Neuronal stem cell (in vitro differentiated cells): ENCODE measurements around the gene PRKN.

Experiments used
- DNase-seq: peaks from one replicate; pipeline ENCODE4 v3.0.0-alpha.2; 2013; ENCODE audit warnings: low spot score
- H2AFZ ChIP-seq: one replicate; pipeline ENCODE4 v1.6.1; 2013; ENCODE audit warnings: mild to moderate bottlenecking, low read length, inconsistent platforms
- H2AK5ac ChIP-seq: 2 replicates; pipeline ENCODE4 v1.6.1; 2013; ENCODE audit warnings: low read depth, mild to moderate bottlenecking, inconsistent platforms, low read length, moderate library complexity, mixed read lengths
- H2BK120ac ChIP-seq: 2 replicates; pipeline ENCODE4 v1.6.1; 2013; ENCODE audit warnings: low read depth, mild to moderate bottlenecking, inconsistent platforms, low read length, moderate library complexity, mixed read lengths
- H2BK12ac ChIP-seq: one replicate; pipeline ENCODE4 v1.6.1; 2013; ENCODE audit warnings: low read length, inconsistent platforms
- H2BK15ac ChIP-seq: 2 replicates; pipeline ENCODE4 v1.6.1; 2013; ENCODE audit warnings: mild to moderate bottlenecking, low read length, inconsistent platforms, mixed read lengths
- H2BK5ac ChIP-seq: one replicate; pipeline ENCODE4 v1.6.1; 2013; ENCODE audit warnings: inconsistent platforms, mild to moderate bottlenecking, low read length, moderate library complexity
- H3K14ac ChIP-seq: one replicate; pipeline ENCODE4 v1.6.1; 2013; ENCODE audit warnings: low read length, inconsistent platforms
- H3K18ac ChIP-seq: 2 replicates; pipeline ENCODE4 v1.6.1; 2013; ENCODE audit warnings: low read length, inconsistent platforms
- H3K23ac ChIP-seq: 2 replicates; pipeline ENCODE4 v1.6.1; 2013; ENCODE audit warnings: low read depth, mild to moderate bottlenecking, mixed read lengths, low read length, inconsistent platforms; ENCODE audit not compliant: poor library complexity
- H3K27ac ChIP-seq: replicated peaks from 3 replicates; pipeline ENCODE4 v1.5.1; 2013; ENCODE audit warnings: low read length, inconsistent platforms
- H3K27me3 ChIP-seq, 3 experiments: 2 replicates each; pipeline ENCODE4 v1.6.1; 2013; ENCODE audit warnings: low read length in 3 of 3, mild to moderate bottlenecking in 2 of 3, inconsistent platforms in 1 of 3, low read depth in 1 of 3, mixed read lengths in 1 of 3, moderate library complexity in 1 of 3; ENCODE audit not compliant: control insufficient read depth in 3 of 3, insufficient read depth in 3 of 3
- H3K36me3 ChIP-seq, 2 donors: replicated peaks in 1 of 2; 2 replicates each; pipeline ENCODE4 v1.6.1; 2013; ENCODE audit warnings: low read length in 2 of 2; ENCODE audit not compliant: control insufficient read depth in 2 of 2, insufficient read depth in 2 of 2
- H3K4ac ChIP-seq: 2 replicates; pipeline ENCODE4 v1.6.1; 2013; ENCODE audit warnings: inconsistent platforms, mild to moderate bottlenecking, low read length, moderate library complexity
- H3K4me1 ChIP-seq, 2 donors: 1 replicate in 1 of 2; 2 replicates in 1 of 2; pipeline ENCODE4 v1.6.1; 2013; ENCODE audit warnings: low read length in 2 of 2, low read depth in 1 of 2; ENCODE audit not compliant: control insufficient read depth in 2 of 2, insufficient read depth in 1 of 2
- H3K4me2 ChIP-seq: one replicate; pipeline ENCODE4 v1.6.1; 2013; ENCODE audit warnings: mild to moderate bottlenecking, low read length, inconsistent platforms; ENCODE audit not compliant: insufficient read depth, poor library complexity, severe bottlenecking
- H3K4me3 ChIP-seq, 2 donors: 2 replicates each; pipeline ENCODE4 v1.5.1; 2013; ENCODE audit warnings: low read length in 2 of 2, mild to moderate bottlenecking in 2 of 2, inconsistent platforms in 1 of 2, moderate library complexity in 1 of 2
- H3K79me1 ChIP-seq: one replicate; pipeline ENCODE4 v1.6.1; 2013; ENCODE audit warnings: low read depth, mild to moderate bottlenecking, inconsistent platforms, low read length, moderate library complexity
- H3K9ac ChIP-seq: one replicate; pipeline ENCODE4 v1.6.1; 2013; ENCODE audit warnings: mild to moderate bottlenecking, low read depth, low read length, inconsistent platforms; ENCODE audit not compliant: poor library complexity
- H3K9me3 ChIP-seq, 2 donors: replicated peaks in 1 of 2; 2 replicates each; pipeline versions ENCODE3 to v1.6.1; 2013; ENCODE audit warnings: low read length in 2 of 2, mild to moderate bottlenecking in 2 of 2, inconsistent platforms in 1 of 2, low read depth in 1 of 2, mixed read lengths in 1 of 2, moderate library complexity in 1 of 2; ENCODE audit not compliant: control insufficient read depth in 2 of 2, insufficient read depth in 1 of 2
- H4K8ac ChIP-seq: one replicate; pipeline ENCODE4 v1.6.1; 2013; ENCODE audit warnings: low read depth, mild to moderate bottlenecking, inconsistent platforms, low read length, moderate library complexity
- H4K91ac ChIP-seq: one replicate; pipeline ENCODE4 v1.6.1; 2013; ENCODE audit warnings: low read length, low read depth, mild to moderate bottlenecking, inconsistent platforms; ENCODE audit not compliant: poor library complexity
- WGBS, 2 donors: extraction: QIAGEN DNeasy Blood & Tissue Kit; methylation state at CpG; one replicate each; pipeline ENCODE4 v1.1.7; 2013; ENCODE audit warnings: missing lambda C conversion rate in 2 of 2, mixed read lengths in 1 of 2; ENCODE audit not compliant: insufficient read length in 2 of 2, insufficient replicate concordance in 1 of 2; ENCODE audit errors: extremely low coverage in 2 of 2; 5-methylcytosine and 5-hydroxymethylcytosine counted together

Gene PRKN

GRCh38 chr6:161409353-161409752 lies 1318.2 kb downstream of the PRKN start:
- Histone ChIP-seq H2AFZ (no peak overlapping the region), H3K36me3 (no peaks in the 10 kb centered on the region), H2BK15ac (no peak overlapping the region), H4K91ac (peak overlapping the region; percentile 74), H2BK5ac (no peak overlapping the region), H3K79me1 (no peaks in the 10 kb centered on the region), H2AK5ac (no peak overlapping the region), H3K14ac (no peak overlapping the region), H2BK120ac (no peak overlapping the region), H3K4me2 (no peak overlapping the region), H3K9me3 (peaks cover 7 to 11% of the 10 kb centered on the region in 2 donors), H4K8ac (no peak overlapping the region), H3K9ac (no peak overlapping the region), H3K4me3 (no peak overlapping the region), H3K4ac (no peak overlapping the region), H3K23ac (no peak overlapping the region), H3K27me3 (no peaks in the 10 kb centered on the region), H3K27ac (no peak overlapping the region), H3K4me1 (peaks cover 8 to 13% of the 10 kb centered on the region in 2 donors), H3K18ac (no peak overlapping the region), H2BK12ac (no peak overlapping the region)
- no CpG with 5 or more reads among the region's 7 CpGs for WGBS, 2 donors
- DNase-seq, result no peak

- Histone ChIP-seq H3K14ac (no peak overlapping the region), H2BK15ac (no peak overlapping the region), H2BK120ac (no peak overlapping the region), H3K27me3 (no peaks in the 10 kb centered on the region), H2BK12ac (no peak overlapping the region), H3K4me2 (no peak overlapping the region), H2AK5ac (no peak overlapping the region), H3K9ac (no peak overlapping the region), H3K23ac (no peak overlapping the region), H2BK5ac (no peak overlapping the region), H3K4ac (no peak overlapping the region), H3K4me1 (peaks cover 5 to 8% of the 10 kb centered on the region in 2 donors), H3K79me1 (no peaks in the 10 kb centered on the region), H3K4me3 (no peak overlapping the region), H4K8ac (no peak overlapping the region), H3K27ac (peak overlapping the region; percentile 77), H3K36me3 (no peaks in the 10 kb centered on the region), H2AFZ (no peak overlapping the region), H3K18ac (no peak overlapping the region), H4K91ac (no peak overlapping the region), H3K9me3 (peaks cover 15 to 16% of the 10 kb centered on the region in 2 donors)
- no peak for DNase-seq
- no CpG with 5 or more reads among the region's 8 CpGs for WGBS, 2 donors
Measured at GRCh38 chr6:161408041-161408440, 1319.5 kb downstream of the PRKN start.

- Histone ChIP-seq H2BK5ac (no peak overlapping the region), H3K23ac (no peak overlapping the region), H3K9ac (no peak overlapping the region), H3K79me1 (no peaks in the 10 kb centered on the region), H3K9me3 (peaks cover 15 to 16% of the 10 kb centered on the region in 2 donors), H2AK5ac (no peak overlapping the region), H3K27me3 (no peaks in the 10 kb centered on the region), H3K4me1 (peaks cover 5 to 8% of the 10 kb centered on the region in 2 donors), H3K14ac (no peak overlapping the region), H3K36me3 (no peaks in the 10 kb centered on the region), H2BK15ac (no peak overlapping the region), H3K4ac (no peak overlapping the region), H2BK12ac (no peak overlapping the region), H4K91ac (no peak overlapping the region), H3K27ac (peak overlapping the region; percentile 77), H2BK120ac (no peak overlapping the region), H4K8ac (no peak overlapping the region), H3K4me3 (no peak overlapping the region), H3K18ac (peak overlapping the region; percentile 46), H2AFZ (no peak overlapping the region), H3K4me2 (no peak overlapping the region)
- WGBS, 2 donors, result no CpG with 5 or more reads among the region's 4 CpGs
- DNase-seq, result no peak
Measured at GRCh38 chr6:161407581-161407980, 1320.0 kb downstream of the PRKN start.

- Histone ChIP-seq H3K4me1 (peaks cover 5 to 8% of the 10 kb centered on the region in 2 donors), H3K9me3 (peaks cover 13 to 15% of the 10 kb centered on the region in 2 donors), H3K18ac (no peak overlapping the region), H3K14ac (no peak overlapping the region), H2BK12ac (no peak overlapping the region), H3K36me3 (no peaks in the 10 kb centered on the region), H2BK120ac (no peak overlapping the region), H3K27me3 (no peaks in the 10 kb centered on the region), H3K9ac (no peak overlapping the region), H2BK5ac (no peak overlapping the region), H4K91ac (no peak overlapping the region), H2BK15ac (no peak overlapping the region), H2AK5ac (no peak overlapping the region), H3K4me2 (no peak overlapping the region), H3K27ac (no peak overlapping the region), H3K79me1 (no peaks in the 10 kb centered on the region), H3K23ac (no peak overlapping the region), H3K4ac (no peak overlapping the region), H3K4me3 (no peak overlapping the region), H2AFZ (no peak overlapping the region), H4K8ac (no peak overlapping the region)
- no peak for DNase-seq
- WGBS, 2 donors, result no CpG with 5 or more reads among the region's 2 CpGs
Measured at GRCh38 chr6:161407115-161407514, 1320.5 kb downstream of the PRKN start.
